HL-60 (cell line): Measurements from ENCODE around the gene SAP30BP.

Experiments
- DNase-seq, 2 experiments: peaks; one replicate each; pipeline ENCODE4 v3.0.0-alpha.2; 2010 to 2020; ENCODE audit warnings: low read depth in 1 of 2, low spot score in 1 of 2
- H3K27ac ChIP-seq: fragments of 250-450 bp; sonication (Bioruptor Pico); replicated peaks from 2 replicates; pipeline ENCODE4 v1.5.1; 2020; ENCODE audit warnings: mild to moderate bottlenecking, moderate library complexity
- H3K27me3 ChIP-seq: fragments of 250-450 bp; sonication (Bioruptor Pico); 2 replicates; pipeline ENCODE4 v1.5.1; 2021; ENCODE audit warnings: mild to moderate bottlenecking, moderate library complexity; ENCODE audit not compliant: insufficient read depth, poor library complexity, severe bottlenecking
- H3K4me3 ChIP-seq: replicated peaks from 2 replicates; pipeline ENCODE4 v1.5.1; 2011; ENCODE audit warnings: mild to moderate bottlenecking, control low read depth, low read length; ENCODE audit not compliant: insufficient read depth
- GABPA ChIP-seq: IDR thresholded peaks from 2 replicates; pipeline ENCODE4 v1.6.1; 2012; ENCODE audit warnings: low read depth
- POLR2AphosphoS5 ChIP-seq: IDR thresholded peaks from 2 replicates; pipeline ENCODE4 v1.6.1; 2012; ENCODE audit warnings: low read depth
- REST ChIP-seq: IDR thresholded peaks from 2 replicates; pipeline ENCODE4 v1.6.1; 2012; ENCODE audit warnings: low read depth; ENCODE audit not compliant: insufficient replicate concordance
- SPI1 ChIP-seq: IDR thresholded peaks from 2 replicates; pipeline ENCODE4 v1.6.1; 2012; ENCODE audit warnings: low read depth, mild to moderate bottlenecking, borderline replicate concordance
- TF ChIP-seq, protein P1 (sequence below): IDR thresholded peaks from one replicate; pipeline ENCODE4 v1.5.1; 2011; ENCODE audit warnings: low read length, control low read depth, inconsistent platforms; ENCODE audit not compliant: insufficient read depth

SAP30BP gene

DNA sequence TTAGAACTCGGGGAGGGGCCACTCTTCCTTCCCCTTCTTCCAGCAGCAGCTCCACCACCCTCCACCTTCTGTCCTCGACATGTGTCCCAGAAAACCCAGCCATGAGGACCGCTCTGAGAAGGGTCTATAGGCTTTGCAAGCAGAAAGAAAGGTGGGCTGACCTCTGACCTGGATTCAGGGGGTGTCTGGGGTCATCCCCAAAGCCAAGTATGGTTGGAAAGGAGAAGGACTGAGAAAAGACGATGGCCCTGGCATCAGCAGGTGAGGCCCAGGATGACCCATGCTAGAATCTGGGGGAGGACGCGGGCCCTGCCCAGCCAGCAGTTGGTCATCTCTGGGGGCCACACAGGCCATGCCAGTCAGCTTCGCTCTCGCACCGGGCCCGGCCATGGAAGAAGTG is 40.0 kb upstream of the SAP30BP start:
- Histone ChIP-seq H3K4me3 (no peak overlapping the region), H3K27ac (no peak overlapping the region), H3K27me3 (no peaks in the 10 kb centered on the region)
- TF ChIP-seq, protein P1, sequence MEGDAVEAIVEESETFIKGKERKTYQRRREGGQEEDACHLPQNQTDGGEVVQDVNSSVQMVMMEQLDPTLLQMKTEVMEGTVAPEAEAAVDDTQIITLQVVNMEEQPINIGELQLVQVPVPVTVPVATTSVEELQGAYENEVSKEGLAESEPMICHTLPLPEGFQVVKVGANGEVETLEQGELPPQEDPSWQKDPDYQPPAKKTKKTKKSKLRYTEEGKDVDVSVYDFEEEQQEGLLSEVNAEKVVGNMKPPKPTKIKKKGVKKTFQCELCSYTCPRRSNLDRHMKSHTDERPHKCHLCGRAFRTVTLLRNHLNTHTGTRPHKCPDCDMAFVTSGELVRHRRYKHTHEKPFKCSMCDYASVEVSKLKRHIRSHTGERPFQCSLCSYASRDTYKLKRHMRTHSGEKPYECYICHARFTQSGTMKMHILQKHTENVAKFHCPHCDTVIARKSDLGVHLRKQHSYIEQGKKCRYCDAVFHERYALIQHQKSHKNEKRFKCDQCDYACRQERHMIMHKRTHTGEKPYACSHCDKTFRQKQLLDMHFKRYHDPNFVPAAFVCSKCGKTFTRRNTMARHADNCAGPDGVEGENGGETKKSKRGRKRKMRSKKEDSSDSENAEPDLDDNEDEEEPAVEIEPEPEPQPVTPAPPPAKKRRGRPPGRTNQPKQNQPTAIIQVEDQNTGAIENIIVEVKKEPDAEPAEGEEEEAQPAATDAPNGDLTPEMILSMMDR, result no peak
- TF ChIP-seq POLR2AphosphoS5 (no peak), GABPA (no peak), SPI1 (no peak), REST (no peak)
- no peak for DNase-seq

DNA sequence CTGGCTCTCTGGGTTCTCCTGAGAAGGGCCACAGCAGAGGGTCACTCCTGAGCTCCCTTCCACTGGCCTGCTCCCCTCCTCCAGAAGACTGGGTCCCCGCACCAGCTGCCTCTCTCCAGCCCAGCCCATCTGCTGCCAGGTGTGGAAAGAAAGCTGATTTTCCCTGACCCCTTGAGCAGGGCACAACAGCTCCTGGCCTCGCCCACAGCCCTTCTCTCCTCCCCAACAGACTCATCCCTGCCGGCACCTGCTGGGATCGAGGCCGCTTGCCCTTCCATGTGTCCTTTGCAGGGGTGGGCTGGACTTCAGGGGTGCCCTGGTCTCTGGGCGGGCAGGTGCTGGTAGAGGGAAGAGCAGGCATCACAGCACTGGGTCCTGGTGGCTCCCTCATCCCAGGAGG is 38.7 kb upstream of the SAP30BP start:
- H3K27ac ChIP-seq, result no peak overlapping the region

DNA sequence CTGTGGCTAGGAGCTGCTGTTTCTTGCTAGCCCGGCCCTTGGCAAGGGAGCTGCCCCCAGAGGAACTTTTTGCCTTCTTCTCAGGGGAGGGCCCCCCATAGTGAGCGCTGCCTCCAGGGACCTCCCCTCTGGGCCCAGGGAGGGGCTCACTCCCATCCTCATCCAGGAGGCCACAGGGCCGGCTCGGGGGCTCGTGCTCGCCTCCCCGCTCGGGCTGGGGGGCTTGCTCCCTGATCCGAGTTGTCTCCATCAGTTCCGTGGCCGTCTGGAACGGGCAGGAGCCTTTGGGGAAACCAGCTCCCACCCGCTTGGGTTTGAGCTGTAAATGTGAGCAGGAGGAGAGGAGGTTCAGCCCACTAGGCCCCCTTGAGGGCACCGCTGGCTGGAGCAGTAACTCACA is 38.0 kb upstream of the SAP30BP start:
- no peak overlapping the region for H3K27ac ChIP-seq
- no peaks in the 10 kb centered on the region for H3K27me3 ChIP-seq
- no peak for DNase-seq
- TF ChIP-seq SPI1, result no peak
- H3K4me3 ChIP-seq, result no peak overlapping the region

More for the DNA sequence above, 38.7 kb upstream of the SAP30BP start:
- TF ChIP-seq, protein P1, result no peak
- H3K4me3 ChIP-seq, result no peak overlapping the region
- DNase-seq, result no peak
- H3K27me3 ChIP-seq, result no peaks in the 10 kb centered on the region

DNA sequence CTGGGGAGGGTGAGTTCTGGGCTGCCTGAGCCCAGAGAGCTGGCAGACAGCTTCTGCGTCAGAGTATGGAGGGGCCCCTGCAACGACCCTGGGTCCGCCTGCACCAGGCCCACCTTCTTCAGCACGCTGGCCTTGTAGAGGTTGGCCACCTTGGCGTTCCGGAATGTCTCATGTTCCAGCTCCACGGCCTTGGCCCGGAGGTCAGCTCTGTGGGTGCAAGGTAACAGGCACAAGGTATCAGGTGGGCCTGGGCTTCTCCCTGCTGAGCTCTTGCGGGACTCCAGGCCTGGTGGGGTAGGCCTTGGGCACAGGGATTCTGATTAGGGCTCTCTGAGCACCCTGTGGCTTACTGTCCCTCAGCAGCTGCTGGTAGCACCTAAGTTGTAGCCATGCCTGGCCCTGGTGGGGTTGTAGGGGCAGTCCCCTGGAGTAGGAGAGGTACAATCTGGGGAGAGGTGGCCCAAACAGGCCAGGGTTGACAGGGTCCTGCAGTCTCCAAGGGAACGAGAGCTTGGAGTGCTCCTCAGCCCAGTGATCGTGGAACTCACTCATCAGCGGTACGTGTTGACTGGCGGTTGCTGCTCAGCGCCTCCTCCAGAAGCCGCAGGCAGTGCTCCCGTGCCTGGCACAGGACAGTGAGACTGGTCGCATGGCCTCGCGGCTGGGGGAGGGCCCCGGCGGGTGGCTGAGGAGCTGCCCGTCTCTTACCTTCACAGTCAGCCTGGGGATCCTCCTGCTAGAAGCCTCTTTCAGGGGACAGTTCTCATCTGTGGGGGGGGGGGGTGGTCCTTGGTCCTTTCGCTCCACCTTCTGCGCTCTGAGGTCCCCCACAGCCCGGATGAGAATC is 36.8 kb upstream of the SAP30BP start:
- Histone ChIP-seq H3K27me3 (no peaks in the 10 kb centered on the region), H3K27ac (no peak overlapping the region), H3K4me3 (no peak overlapping the region)
- TF ChIP-seq POLR2AphosphoS5, result no peak
- no peak for TF ChIP-seq GABPA
- TF ChIP-seq, protein P1, result no peak
- no peak for TF ChIP-seq REST
- no peak for TF ChIP-seq SPI1
- DNase-seq, result no peak
